GM12878 (cell line): ENCODE data around the gene ENDOU. TPM values are rescaled to one million over a fixed set of nuclear protein-coding genes. Genes with fewer than 3 reads are reported as not detected.

ENCODE experiments used
- CUX1 ChIP-seq: IDR thresholded peaks from 2 replicates; pipeline ENCODE4 v1.6.1; 2012; ENCODE audit warnings: improper control_type of control experiment, low read depth, low read length; ENCODE audit not compliant: insufficient replicate concordance
- EED ChIP-seq: sonication (generic); IDR thresholded peaks from 2 replicates; pipeline ENCODE4 v1.6.1; 2016; ENCODE audit warnings: antibody characterized with exemption, low read depth
- EP300 ChIP-seq, 2 experiments: fragments of 150-350 bp in 1 of 2; IDR thresholded peaks; 2 replicates each; pipeline ENCODE4 v1.6.1; 2011 to 2012; ENCODE audit warnings: low read depth in 2 of 2, low read length in 2 of 2, borderline replicate concordance in 1 of 2, improper control_type of control experiment in 1 of 2, inconsistent platforms in 1 of 2; ENCODE audit not compliant: control insufficient read depth in 1 of 2
- ETV6 ChIP-seq, 2 experiments: fragments of 450-650 bp in 1 of 2; IDR thresholded peaks in 1 of 2; conservative IDR thresholded peaks in 1 of 2; 2 replicates each; pipeline ENCODE4 v1.6.1; 2014; ENCODE audit warnings: antibody characterized with exemption in 1 of 2, borderline replicate concordance in 1 of 2, low read depth in 1 of 2, mild to moderate bottlenecking in 1 of 2, moderate library complexity in 1 of 2
- IKZF1 ChIP-seq: fragments of 450-650 bp; conservative IDR thresholded peaks from 2 replicates; pipeline ENCODE4 v1.6.1; 2017; ENCODE audit warnings: antibody characterized with exemption, mild to moderate bottlenecking
- MTA3 ChIP-seq: IDR thresholded peaks from 2 replicates; pipeline ENCODE4 v1.6.1; 2012; ENCODE audit warnings: low read length, inconsistent platforms, borderline replicate concordance
- MXI1 ChIP-seq: fragments of 150-350 bp; IDR thresholded peaks from 2 replicates; pipeline ENCODE4 v1.6.1; 2011; ENCODE audit warnings: low read depth, mild to moderate bottlenecking, inconsistent platforms, low read length, improper control_type of control experiment
- MYB ChIP-seq: fragments of 150-350 bp; IDR thresholded peaks from 2 replicates; pipeline ENCODE4 v1.6.1; 2014; ENCODE audit warnings: mild to moderate bottlenecking, low read depth, low read length, borderline replicate concordance
- PKNOX1 ChIP-seq: fragments of 450-650 bp; IDR thresholded peaks from 2 replicates; pipeline ENCODE4 v1.6.1; 2016; ENCODE audit warnings: mild to moderate bottlenecking
- POLR2AphosphoS2 ChIP-seq: IDR thresholded peaks from 2 replicates; pipeline ENCODE4 v1.6.1; 2011; ENCODE audit warnings: low read depth, mild to moderate bottlenecking, low read length, improper control_type of control experiment, moderate library complexity
- POU2F2 ChIP-seq: IDR thresholded peaks from 3 replicates; pipeline ENCODE4 v1.6.1; 2011; ENCODE audit warnings: low read depth, mild to moderate bottlenecking, low read length, borderline replicate concordance
- SIN3A ChIP-seq: IDR thresholded peaks from 2 replicates; pipeline ENCODE4 v1.6.1; 2012; ENCODE audit warnings: low read depth, low read length, improper control_type of control experiment
- SREBF2 ChIP-seq: IDR thresholded peaks from 2 replicates; pipeline ENCODE4 v1.6.1; 2012; ENCODE audit warnings: mild to moderate bottlenecking, low read length
- SRF ChIP-seq, 2 experiments: IDR thresholded peaks; 2 replicates each; pipeline ENCODE4 v1.6.1; 2011; ENCODE audit warnings: low read depth in 2 of 2, low read length in 2 of 2, mild to moderate bottlenecking in 1 of 2, moderate library complexity in 1 of 2
- polyA plus RNA-seq, 11 experiments: library from polyadenylated mRNA; depleted of rRNA in 4 of 11; unstranded in 6 of 11; stranded (reverse) in 5 of 11; fragments of >200 nt; fragmentation: Nextera tagmentation in 4 of 11; fragmentation: Illumina TruSeq in 1 of 11; extraction: Ambion mirVana in 4 of 11; extraction: Trizol in 1 of 11; gene quantifications; 1 replicate in 1 of 11; 2 replicates in 10 of 11; pipeline versions ENCODE4 v1.2.1 to v1.2.3, GENCODE V29; 2011 to 2016; ENCODE audit warnings: inconsistent platforms in 2 of 11, missing spikeins in 2 of 11, low read depth in 1 of 11
- total RNA-seq, 4 experiments: library from RNA; depleted of rRNA in 3 of 4; stranded (reverse); fragments of >200 nt in 3 of 4; fragmentation: Illumina TruSeq in 1 of 4; extraction: Trizol in 1 of 4; gene quantifications; 2 replicates each; pipeline versions ENCODE4 v1.2.1 to v1.2.3, GENCODE V29; 2013 to 2021
- TF ChIP-seq, protein P1 (sequence below): fragments of 450-650 bp; formaldehyde crosslinking; IDR thresholded peaks from 2 replicates; pipeline ENCODE4 v1.4.0; 2022; ENCODE audit warnings: mild to moderate bottlenecking, moderate library complexity
- TF ChIP-seq, protein P2 (sequence below), 3 experiments: IDR thresholded peaks in 2 of 3; conservative IDR thresholded peaks in 1 of 3; 2 replicates each; pipeline ENCODE4 v1.5.1; 2011; ENCODE audit warnings: low read depth in 3 of 3, low read length in 3 of 3, mild to moderate bottlenecking in 3 of 3, control low read depth in 2 of 3, moderate library complexity in 2 of 3, inconsistent platforms in 1 of 3, mixed read lengths in 1 of 3; ENCODE audit not compliant: control insufficient read depth in 2 of 3, insufficient read depth in 1 of 3; ENCODE audit errors: extremely low read depth in 1 of 3

Gene ENDOU
- total and polyA plus RNA-seq, 10 of the 15 experiments (the other 5 are each of a cell fraction or from before 2014, with no cell fraction given): 0.03 to 0.17 (median 0.10) TPM; not detected in 4

- TF ChIP-seq, protein P1, sequence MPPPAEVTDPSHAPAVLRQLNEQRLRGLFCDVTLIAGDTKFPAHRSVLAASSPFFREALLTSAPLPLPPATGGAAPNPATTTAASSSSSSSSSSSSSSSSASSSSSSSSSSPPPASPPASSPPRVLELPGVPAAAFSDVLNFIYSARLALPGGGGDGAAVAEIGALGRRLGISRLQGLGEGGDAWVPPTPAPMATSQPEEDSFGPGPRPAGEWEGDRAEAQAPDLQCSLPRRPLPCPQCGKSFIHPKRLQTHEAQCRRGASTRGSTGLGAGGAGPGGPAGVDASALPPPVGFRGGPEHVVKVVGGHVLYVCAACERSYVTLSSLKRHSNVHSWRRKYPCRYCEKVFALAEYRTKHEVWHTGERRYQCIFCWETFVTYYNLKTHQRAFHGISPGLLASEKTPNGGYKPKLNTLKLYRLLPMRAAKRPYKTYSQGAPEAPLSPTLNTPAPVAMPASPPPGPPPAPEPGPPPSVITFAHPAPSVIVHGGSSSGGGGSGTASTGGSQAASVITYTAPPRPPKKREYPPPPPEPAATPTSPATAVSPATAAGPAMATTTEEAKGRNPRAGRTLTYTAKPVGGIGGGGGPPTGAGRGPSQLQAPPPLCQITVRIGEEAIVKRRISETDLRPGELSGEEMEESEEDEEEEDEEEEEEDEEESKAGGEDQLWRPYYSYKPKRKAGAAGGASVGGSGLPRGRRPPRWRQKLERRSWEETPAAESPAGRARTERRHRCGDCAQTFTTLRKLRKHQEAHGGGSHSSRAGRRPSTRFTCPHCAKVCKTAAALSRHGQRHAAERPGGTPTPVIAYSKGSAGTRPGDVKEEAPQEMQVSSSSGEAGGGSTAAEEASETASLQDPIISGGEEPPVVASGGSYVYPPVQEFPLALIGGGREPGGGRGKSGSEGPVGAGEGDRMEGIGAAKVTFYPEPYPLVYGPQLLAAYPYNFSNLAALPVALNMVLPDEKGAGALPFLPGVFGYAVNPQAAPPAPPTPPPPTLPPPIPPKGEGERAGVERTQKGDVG (CRISPR knock-in tag): no peak
- TF ChIP-seq ETV6 (conservative IDR thresholded peaks at IDR 0.05 in 1 of 2, IDR thresholded peaks at IDR 0.05 in 1 of 2; ENCODE audit: borderline replicate concordance in 1 of 2, low read depth in 1 of 2) (no peak), MYB (no peak), EED (peak; percentile 73; the same call in 1 of the 2 replicates), MXI1 (peak; percentile 72), SIN3A (peak; percentile 24; the same call in 1 of the 2 replicates), SREBF2 (no peak), EP300 (IDR thresholded peaks at IDR 0.05; ENCODE audit: borderline replicate concordance in 1 of 2, control insufficient read depth in 1 of 2, low read depth in 2 of 2, low read length in 2 of 2) (no peak), MTA3 (no peak), SRF (IDR thresholded peaks at IDR 0.05; ENCODE audit: low read depth in 2 of 2, low read length in 2 of 2) (peak; percentile 35 to 45; a peak in 1 of 4 replicates), POU2F2 (no peak), POLR2AphosphoS2 (no peak), IKZF1 (peak; percentile 85), CUX1 (no peak), PKNOX1 (peak; percentile 24; the same call in 1 of the 2 replicates)
- TF ChIP-seq, protein P2, sequence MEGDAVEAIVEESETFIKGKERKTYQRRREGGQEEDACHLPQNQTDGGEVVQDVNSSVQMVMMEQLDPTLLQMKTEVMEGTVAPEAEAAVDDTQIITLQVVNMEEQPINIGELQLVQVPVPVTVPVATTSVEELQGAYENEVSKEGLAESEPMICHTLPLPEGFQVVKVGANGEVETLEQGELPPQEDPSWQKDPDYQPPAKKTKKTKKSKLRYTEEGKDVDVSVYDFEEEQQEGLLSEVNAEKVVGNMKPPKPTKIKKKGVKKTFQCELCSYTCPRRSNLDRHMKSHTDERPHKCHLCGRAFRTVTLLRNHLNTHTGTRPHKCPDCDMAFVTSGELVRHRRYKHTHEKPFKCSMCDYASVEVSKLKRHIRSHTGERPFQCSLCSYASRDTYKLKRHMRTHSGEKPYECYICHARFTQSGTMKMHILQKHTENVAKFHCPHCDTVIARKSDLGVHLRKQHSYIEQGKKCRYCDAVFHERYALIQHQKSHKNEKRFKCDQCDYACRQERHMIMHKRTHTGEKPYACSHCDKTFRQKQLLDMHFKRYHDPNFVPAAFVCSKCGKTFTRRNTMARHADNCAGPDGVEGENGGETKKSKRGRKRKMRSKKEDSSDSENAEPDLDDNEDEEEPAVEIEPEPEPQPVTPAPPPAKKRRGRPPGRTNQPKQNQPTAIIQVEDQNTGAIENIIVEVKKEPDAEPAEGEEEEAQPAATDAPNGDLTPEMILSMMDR (IDR thresholded peaks at IDR 0.05 in 2 of 3, conservative IDR thresholded peaks at IDR 0.05 in 1 of 3; ENCODE audit: control insufficient read depth in 2 of 3, extremely low read depth in 1 of 3, insufficient read depth in 1 of 3, low read depth in 3 of 3, low read length in 3 of 3): peak; percentile 36 to 68 (median 51); a peak in 5 of 6 replicates
Observed at GRCh38 chr12:47758834-47759690, 33.8 kb upstream of the ENDOU start, which contains the start of gene RAPGEF3 (continued).
